Umbilical cord (tissue), 2 donors: ENCODE results near the gene PIAS1. TPM values are rescaled to one million over a fixed set of nuclear protein-coding genes. Genes with fewer than 3 reads are reported as not detected.
A peak's percentile ranks its signal among the peaks of the same experiment; 100 is the strongest.
"Not testable (repeated sequence)": the region's sequence is repeated elsewhere in the genome, so short reads cannot be mapped to it uniquely, and the experiment has no call there.

ENCODE experiments used
- DNase-seq: peaks from one replicate; pipeline ENCODE4 v3.0.0-alpha.2; 2015; ENCODE audit warnings: low spot score
- total RNA-seq: library from RNA; depleted of rRNA; stranded (reverse); fragments of >200 nt; gene quantifications from one replicate; pipeline ENCODE4 v1.2.3, GENCODE V29; 2014; ENCODE audit warnings: low replicate concordance; ENCODE audit not compliant: insufficient read depth

Gene PIAS1
- total RNA-seq, 1 donor from 2014 or later = 40.0 TPM

- DNase-seq = no peak
Measured at GRCh38 chr15:68218331-68218730, 164.2 kb downstream of the PIAS1 start.

- DNase-seq = no peak
Measured at GRCh38 chr15:68218847-68219798, 165.0 kb downstream of the PIAS1 start.

GRCh38 chr15:68220489-68220888 lies 166.4 kb downstream of the PIAS1 start:
- no peak for DNase-seq

- DNase-seq = no peak
Measured at GRCh38 chr15:68220967-68221366, 166.9 kb downstream of the PIAS1 start.

GRCh38 chr15:68221530-68222431 lies 167.7 kb downstream of the PIAS1 start:
- DNase-seq = not testable (repeated sequence)

GRCh38 chr15:68222432-68222743 lies 168.3 kb downstream of the PIAS1 start:
- not testable (repeated sequence) for DNase-seq

DNA sequence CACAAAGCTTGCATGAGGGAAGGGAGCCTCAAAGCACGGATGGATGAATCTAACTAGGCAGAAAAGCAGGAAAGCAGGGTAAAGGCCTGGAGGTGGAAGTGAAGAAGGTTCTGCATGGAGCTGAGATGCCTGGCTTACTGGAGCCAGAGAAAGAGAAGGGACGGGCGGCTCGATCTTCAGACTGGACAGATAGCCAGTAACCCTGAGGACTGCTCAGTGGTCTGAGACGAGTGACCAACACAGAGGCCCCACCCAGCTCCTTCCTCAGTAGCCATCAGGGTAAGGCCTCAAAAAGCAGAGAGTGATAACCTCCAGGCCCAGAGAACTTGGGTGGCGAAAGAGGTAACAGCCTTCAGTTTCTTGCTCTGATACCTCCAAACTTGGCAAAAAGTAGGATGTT lies 169.1 kb downstream of the PIAS1 start:
- no peak for DNase-seq

DNA sequence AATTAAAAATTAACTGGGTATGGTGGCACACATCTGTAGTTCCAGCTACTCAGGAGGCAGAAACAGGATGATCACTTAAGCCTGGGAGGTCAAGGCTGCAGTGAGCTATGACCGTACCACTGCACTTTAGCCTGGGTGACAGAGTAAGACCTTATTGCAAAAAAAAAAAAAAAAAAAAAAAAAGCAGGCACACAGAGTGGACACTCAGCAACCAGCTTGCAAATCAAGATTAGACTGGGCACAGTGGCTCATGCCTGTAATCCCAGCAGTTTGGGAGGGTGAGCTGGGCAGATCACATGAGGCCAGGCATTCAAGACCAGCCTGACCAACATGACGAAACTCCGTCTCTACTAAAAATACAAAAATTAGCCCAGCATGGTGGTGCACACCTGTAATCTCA lies 170.0 kb downstream of the PIAS1 start:
- no peak for DNase-seq

GRCh38 chr15:68224546-68225250 lies 170.6 kb downstream of the PIAS1 start:
- DNase-seq = no peak

DNA sequence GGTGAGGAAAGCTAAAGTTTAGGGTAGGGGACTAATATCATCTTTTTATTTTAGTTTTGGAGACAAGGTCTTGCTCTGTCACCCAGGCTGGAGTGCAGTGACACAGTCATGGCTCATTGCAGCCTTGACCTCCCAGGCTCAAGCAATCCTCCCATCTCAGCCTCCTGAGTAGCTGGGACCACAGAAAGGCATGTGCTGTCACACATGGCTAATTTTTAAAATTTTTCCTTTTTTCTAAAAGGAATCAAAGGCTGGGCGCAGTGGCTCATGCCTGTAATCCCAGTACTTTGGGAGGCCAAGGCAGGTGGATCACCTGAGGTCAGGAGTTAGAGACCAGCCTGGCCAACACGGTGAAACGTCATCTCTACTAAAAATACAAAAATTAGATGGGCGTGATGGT lies 171.3 kb downstream of the PIAS1 start:
- DNase-seq = not testable (repeated sequence)

DNA sequence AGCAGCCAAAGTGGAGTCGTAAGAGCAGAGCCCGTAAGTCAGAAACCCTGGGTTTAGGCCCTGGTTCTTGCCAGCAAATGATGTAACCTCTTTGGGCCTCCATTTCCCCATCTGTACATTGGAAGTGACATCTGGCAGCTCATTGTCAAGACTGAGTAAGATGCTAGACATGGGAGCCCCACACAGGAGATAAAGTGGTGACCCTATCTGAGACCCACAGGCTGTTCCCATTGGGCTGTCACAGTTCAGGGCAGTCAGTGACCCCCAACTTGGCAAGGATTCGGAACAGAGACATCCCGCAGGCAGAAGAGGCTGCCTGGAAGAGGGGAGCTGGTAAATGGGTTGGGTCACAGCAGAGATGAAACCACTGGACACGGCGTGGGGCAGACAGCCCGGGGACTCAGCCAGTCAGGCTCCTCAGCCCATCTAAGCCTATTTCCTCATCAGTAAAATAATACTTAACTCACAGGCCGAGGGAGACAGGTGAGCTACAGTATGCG lies 173.6 kb downstream of the PIAS1 start:
- DNase-seq = no peak

- no peak for DNase-seq
Measured at GRCh38 chr15:68228143-68228970, 174.2 kb downstream of the PIAS1 start.

DNA sequence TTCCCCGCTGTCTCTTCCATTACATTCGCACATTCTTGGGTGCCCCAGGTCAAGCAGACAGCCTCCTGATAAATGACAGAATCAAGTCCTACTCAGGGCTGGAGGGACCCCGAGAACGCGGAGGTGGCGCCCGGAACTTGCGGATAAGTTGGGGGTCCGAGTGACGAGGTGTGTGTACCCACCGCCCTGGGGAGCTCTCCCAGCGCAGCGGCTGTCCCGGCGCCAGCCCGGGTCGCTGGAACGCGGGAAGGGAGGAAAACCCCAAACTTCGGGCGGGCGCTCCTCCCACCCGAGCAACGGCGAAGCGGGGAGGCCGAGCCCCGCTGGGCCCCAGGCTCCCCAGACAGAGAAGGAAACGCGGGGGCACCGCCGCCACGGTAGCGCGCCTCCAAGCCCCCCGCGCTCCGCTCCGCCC lies 174.9 kb downstream of the PIAS1 start:
- no peak for DNase-seq

DNA sequence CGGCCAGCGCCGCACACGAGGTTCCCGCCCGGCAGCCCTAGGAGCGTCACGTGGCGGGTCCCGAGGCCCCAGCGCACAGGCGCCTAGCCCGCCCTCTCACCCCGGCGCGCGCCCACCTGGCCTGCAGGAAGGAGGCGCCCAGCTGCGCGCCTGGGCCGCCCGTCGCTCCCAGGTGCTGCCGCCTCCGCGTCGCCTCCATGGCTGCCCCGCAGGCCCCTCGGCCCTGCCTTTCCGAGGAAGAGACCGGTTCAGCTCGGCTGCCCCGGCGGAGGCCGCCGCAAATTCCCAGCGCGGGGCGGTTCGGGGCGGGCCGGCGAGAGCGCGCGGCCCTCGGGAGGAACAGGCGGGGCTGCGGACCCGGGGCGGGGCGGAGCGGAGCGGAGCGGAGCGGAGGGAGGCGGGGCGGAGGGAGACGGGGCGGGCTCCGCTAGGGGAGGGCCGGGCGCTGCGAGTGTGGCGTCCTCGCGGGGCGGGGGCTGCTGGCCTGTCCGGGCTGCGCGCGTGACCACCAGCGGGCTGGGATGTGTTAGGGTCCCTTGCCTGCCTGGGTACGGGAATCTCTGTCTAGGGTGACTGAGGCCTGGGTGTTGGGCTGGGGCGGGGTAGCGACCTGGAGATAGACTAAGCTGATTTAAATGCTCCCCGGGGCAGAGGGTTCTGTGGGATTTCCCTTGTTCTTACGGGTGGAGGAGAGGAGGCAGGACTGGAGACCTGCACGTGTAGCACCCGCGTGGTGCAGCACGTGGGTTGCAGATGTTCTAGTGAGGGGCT lies 175.5 kb downstream of the PIAS1 start, which contains the start of gene CLN6:
CLN6 (minus strand) TSS at position 343 of the 771 bp plus-strand sequence; CDS start at position 199, 144 bp downstream.
- DNase-seq = peak; percentile 89

DNA sequence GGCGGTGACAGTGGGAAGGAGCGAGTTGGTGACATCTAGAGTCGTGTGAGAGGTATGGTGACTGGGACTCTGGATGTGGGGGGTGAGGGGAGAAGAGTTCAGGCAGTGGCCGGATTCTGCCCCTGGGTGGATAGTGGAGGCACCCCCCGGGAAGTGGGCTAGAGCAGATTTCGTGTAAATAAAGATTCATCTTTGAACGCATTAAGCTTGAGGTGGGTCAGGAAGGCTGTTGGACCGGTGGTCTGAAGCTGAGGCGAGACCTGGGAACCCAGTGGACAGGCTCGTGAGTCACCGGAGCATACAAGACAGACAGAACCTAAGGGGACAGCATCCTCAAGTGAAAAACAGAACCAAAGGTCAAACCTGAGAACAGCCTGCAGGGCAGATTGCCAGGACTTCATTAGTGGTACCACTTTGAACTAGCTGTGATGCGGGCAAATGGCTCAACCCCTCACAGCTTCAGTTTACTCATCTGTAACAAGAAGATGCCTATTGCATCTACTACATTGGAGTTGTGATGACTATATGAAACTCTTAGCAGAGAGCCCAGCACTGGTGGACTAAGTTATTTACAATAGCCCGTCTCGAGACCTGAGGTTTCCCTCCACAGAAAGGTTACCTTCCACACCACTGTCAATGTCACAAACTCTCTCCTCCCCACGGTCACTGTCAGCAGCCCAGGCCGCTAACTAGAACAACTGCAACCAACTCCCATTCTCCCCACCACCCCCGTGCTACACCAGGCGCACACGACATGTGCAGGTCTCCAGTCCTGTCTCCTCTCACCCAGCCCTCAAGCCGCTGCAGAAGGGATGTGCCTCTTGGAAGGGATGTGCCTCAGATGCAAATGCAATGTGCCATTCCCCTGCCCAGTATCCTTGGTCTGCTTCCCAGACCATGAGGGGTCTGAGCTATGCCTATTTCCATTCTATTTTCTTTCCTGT lies 176.3 kb downstream of the PIAS1 start:
- no peak for DNase-seq

DNA sequence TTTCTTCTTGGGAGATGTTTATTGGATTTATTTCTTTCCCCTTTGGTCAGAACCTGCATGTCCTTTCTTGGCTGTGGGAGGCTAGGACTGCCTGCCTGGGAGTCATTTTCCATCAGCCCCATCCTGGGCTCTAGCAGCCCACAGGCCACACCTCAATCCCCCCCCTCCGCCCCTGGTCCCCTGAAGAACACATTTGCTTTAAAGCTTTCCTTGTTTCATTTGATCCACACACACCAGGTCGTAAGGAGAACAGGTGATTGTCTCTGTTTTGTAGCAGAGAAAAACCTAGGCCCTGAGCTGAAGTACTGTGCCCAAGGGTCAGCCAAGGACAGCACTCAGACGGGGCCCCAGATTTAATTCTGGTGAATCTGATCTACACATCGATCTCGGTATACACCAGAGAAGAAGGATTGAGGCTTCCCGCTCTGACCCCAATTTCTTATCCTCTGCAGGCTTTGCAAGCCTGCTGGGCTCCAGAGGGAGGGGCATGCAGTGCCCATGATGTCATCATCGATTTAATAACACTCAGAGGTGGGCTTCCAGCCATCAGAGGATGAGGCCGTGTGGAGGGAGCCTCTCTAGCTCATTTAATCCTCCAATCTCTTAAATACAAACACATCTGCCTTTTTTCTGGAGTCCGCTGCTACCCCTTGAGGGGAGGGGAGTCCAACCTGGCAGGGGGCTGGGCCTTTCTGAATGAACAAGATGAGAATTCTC lies 177.1 kb downstream of the PIAS1 start:
- DNase-seq = peak; percentile 45

- no peak for DNase-seq
Measured at GRCh38 chr15:68232449-68232848, 178.3 kb downstream of the PIAS1 start.

- DNase-seq = no peak
Measured at GRCh38 chr15:68232937-68233336, 178.8 kb downstream of the PIAS1 start.
